ENCODE measurements around the gene GPR18. TPM values are rescaled to one million over a fixed set of nuclear protein-coding genes. Genes with fewer than 3 reads are reported as not detected.

Gene GPR18
- total RNA-seq, 2 experiments from 2014 or later = 42.9 to 45.1 TPM

GRCh38 chr13:99278200-99278599, 20.0 kb upstream of the GPR18 start:
- Histone ChIP-seq H3K9me3 (ENCODE audit: control insufficient read depth in 1 of 2, insufficient read depth in 1 of 2, low read length in 2 of 2) (no peaks in the 10 kb centered on the region), H3K27ac (ENCODE audit: low read depth in 1 of 2, low read length in 2 of 2) (no peak overlapping the region), H3K4me3 (ENCODE audit: low read length) (no peak overlapping the region), H3K36me3 (ENCODE audit: insufficient read depth, low read length) (peaks cover 15% of the 10 kb centered on the region), H3K4me1 (ENCODE audit: insufficient read depth, low read length) (peaks cover 74% of the 10 kb centered on the region), H3K27me3 (ENCODE audit: control insufficient read depth in 1 of 2, insufficient read depth in 2 of 2, low read length in 2 of 2) (no peaks in the 10 kb centered on the region)
- peaks cover 99% of the 10 kb centered on the region for H3K4me1 Mint-ChIP-seq (ENCODE audit: low read depth)
- intact Hi-C loops (cut with DNase I, micrococcal nuclease) = loop anchor here in 1 of 2 experiments (2.0 kb wide), 1 partner anchor 17 kb away; no protein-coding TSS in a partner anchor
- peaks cover 74% of the 10 kb centered on the region for H3K36me3 Mint-ChIP-seq (ENCODE audit: low read depth)
- peak in 1 of 14 experiments; percentile 52 for DNase-seq
- no peaks in the 10 kb centered on the region for H3K27me3 Mint-ChIP-seq
- ATAC-seq (ENCODE audit: poor library complexity) = no peak
- CTCF ChIA-PET = interaction anchor here (0.5 to 1.5 kb wide), 5 partner anchors 8 to 159 kb away, joined by 3 to 8 read pairs (median 3); no protein-coding TSS in a partner anchor
- no peak overlapping the region for H3K4me3 Mint-ChIP-seq
- TF ChIP-seq, protein P1, sequence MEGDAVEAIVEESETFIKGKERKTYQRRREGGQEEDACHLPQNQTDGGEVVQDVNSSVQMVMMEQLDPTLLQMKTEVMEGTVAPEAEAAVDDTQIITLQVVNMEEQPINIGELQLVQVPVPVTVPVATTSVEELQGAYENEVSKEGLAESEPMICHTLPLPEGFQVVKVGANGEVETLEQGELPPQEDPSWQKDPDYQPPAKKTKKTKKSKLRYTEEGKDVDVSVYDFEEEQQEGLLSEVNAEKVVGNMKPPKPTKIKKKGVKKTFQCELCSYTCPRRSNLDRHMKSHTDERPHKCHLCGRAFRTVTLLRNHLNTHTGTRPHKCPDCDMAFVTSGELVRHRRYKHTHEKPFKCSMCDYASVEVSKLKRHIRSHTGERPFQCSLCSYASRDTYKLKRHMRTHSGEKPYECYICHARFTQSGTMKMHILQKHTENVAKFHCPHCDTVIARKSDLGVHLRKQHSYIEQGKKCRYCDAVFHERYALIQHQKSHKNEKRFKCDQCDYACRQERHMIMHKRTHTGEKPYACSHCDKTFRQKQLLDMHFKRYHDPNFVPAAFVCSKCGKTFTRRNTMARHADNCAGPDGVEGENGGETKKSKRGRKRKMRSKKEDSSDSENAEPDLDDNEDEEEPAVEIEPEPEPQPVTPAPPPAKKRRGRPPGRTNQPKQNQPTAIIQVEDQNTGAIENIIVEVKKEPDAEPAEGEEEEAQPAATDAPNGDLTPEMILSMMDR (IDR thresholded peaks at IDR 0.05) = no peak
- peak overlapping the region; percentile 87 for H3K27ac Mint-ChIP-seq
- POLR2A ChIA-PET = interaction anchor here (0.9 to 1.5 kb wide), 5 partner anchors 14 to 83 kb away, joined by 3 to 5 read pairs (median 4); no protein-coding TSS in a partner anchor
- no peaks in the 10 kb centered on the region for H3K9me3 Mint-ChIP-seq

- Mint-ChIP-seq H3K4me1 (ENCODE audit: low read depth) (peaks cover 99% of the 10 kb centered on the region), H3K9me3 (peaks cover 2% of the 10 kb centered on the region), H3K27ac (peak overlapping the region; percentile 87), H3K36me3 (ENCODE audit: low read depth) (peaks cover 77% of the 10 kb centered on the region), H3K4me3 (peak overlapping the region; percentile 12), H3K27me3 (no peaks in the 10 kb centered on the region)
- ChIA-PET CTCF (interaction anchor here (1.5 to 1.7 kb wide), 2 partner anchors 20 to 159 kb away, joined by 5 to 8 read pairs; no protein-coding TSS in a partner anchor), POLR2A (interaction anchor here (0.9 to 3.0 kb wide), 3 partner anchors 8 to 59 kb away, joined by 3 to 17 read pairs (median 5); no protein-coding TSS in a partner anchor)
- Histone ChIP-seq H3K27ac (ENCODE audit: low read depth in 1 of 2, low read length in 2 of 2) (no peak overlapping the region), H3K9me3 (ENCODE audit: control insufficient read depth in 1 of 2, insufficient read depth in 1 of 2, low read length in 2 of 2) (peaks cover 0 to 1% of the 10 kb centered on the region in 2 experiments), H3K4me1 (ENCODE audit: insufficient read depth, low read length) (peaks cover 76% of the 10 kb centered on the region), H3K27me3 (ENCODE audit: control insufficient read depth in 1 of 2, insufficient read depth in 2 of 2, low read length in 2 of 2) (no peaks in the 10 kb centered on the region), H3K36me3 (ENCODE audit: insufficient read depth, low read length) (peaks cover 16% of the 10 kb centered on the region), H3K4me3 (ENCODE audit: low read length) (no peak overlapping the region)
- DNase-seq (no peak), ATAC-seq (ENCODE audit: poor library complexity) (no peak)
- TF ChIP-seq, protein P1 (IDR thresholded peaks at IDR 0.05) = no peak
- intact Hi-C loops (cut with DNase I, micrococcal nuclease) = loop anchor here in 1 of 2 experiments (2.0 kb wide), 1 partner anchor 17 kb away; no protein-coding TSS in a partner anchor
Measured at GRCh38 chr13:99277629-99278028, 19.4 kb upstream of the GPR18 start.

- Histone ChIP-seq H3K27ac (ENCODE audit: low read depth in 1 of 2, low read length in 2 of 2) (no peak overlapping the region), H3K27me3 (ENCODE audit: control insufficient read depth in 1 of 2, insufficient read depth in 2 of 2, low read length in 2 of 2) (no peaks in the 10 kb centered on the region), H3K36me3 (ENCODE audit: insufficient read depth, low read length) (peaks cover 22% of the 10 kb centered on the region), H3K4me3 (ENCODE audit: low read length) (no peak overlapping the region), H3K4me1 (ENCODE audit: insufficient read depth, low read length) (peaks cover 78% of the 10 kb centered on the region), H3K9me3 (ENCODE audit: control insufficient read depth in 1 of 2, insufficient read depth in 1 of 2, low read length in 2 of 2) (peaks cover 4 to 5% of the 10 kb centered on the region in 2 experiments)
- intact Hi-C loops (cut with DNase I, micrococcal nuclease) = no loop called here
- Mint-ChIP-seq H3K27ac (peak overlapping the region; percentile 87), H3K9me3 (peaks cover 2% of the 10 kb centered on the region), H3K36me3 (ENCODE audit: low read depth) (peaks cover 78% of the 10 kb centered on the region), H3K4me1 (ENCODE audit: low read depth) (peaks cover 99% of the 10 kb centered on the region), H3K4me3 (no peak overlapping the region), H3K27me3 (no peaks in the 10 kb centered on the region)
- POLR2A ChIA-PET = interaction anchor here (2.7 to 3.0 kb wide), 3 partner anchors 9 to 30 kb away, joined by 13 to 22 read pairs (median 17); partner anchors contain the start of gene GPR183
- TF ChIP-seq, protein P1 (IDR thresholded peaks at IDR 0.05) = no peak
- DNase-seq = no peak
- CTCF ChIA-PET = interaction anchor here (0.9 to 1.7 kb wide), 3 partner anchors 9 to 160 kb away, joined by 3 to 5 read pairs (median 3); no protein-coding TSS in a partner anchor
- no peak for ATAC-seq (ENCODE audit: poor library complexity)
Measured at GRCh38 chr13:99276706-99277105, 18.5 kb upstream of the GPR18 start.

Data from CD4-positive, alpha-beta T cell (primary cell).